ENCODE results near the gene VAV3. TPM values are rescaled to one million over a fixed set of nuclear protein-coding genes. Genes with fewer than 3 reads are reported as not detected.

Gene VAV3
- total RNA-seq, 2 experiments from 2014 or later = 2.3 to 8.3 TPM

DNA sequence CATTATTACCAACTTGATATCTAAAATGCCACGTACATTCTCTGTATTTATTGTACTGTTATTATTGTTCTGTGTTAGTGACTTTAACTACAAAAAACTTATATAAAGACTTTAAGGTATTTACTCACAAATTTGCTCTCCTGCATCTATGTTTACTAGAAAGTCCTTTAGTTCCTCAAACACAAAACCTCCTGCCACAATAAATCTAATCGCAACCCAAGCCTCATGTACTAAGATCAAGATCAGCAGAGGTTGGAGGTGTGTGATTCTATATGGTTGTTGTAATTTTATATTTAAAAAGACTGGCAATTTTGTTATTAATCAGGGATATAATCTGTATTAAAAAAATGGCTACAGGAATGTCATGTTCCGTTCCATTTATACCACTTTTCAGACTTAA lies 68.6 kb downstream of the VAV3 start:
- Histone ChIP-seq H3K27ac (ENCODE audit: low read depth, low read length, poor library complexity, severe bottlenecking) (peak overlapping the region; percentile 89), H3K36me3 (ENCODE audit: insufficient read depth, low read length) (peaks cover 8% of the 10 kb centered on the region; the same call in 1 of the 2 replicates), H4K20me1 (ENCODE audit: insufficient read depth, low read length) (no peaks in the 10 kb centered on the region), H3K4me2 (ENCODE audit: low read length) (peak overlapping the region; percentile 69), H3K4me1 (ENCODE audit: insufficient read depth, low read length, poor library complexity, severe bottlenecking) (peaks cover 74% of the 10 kb centered on the region), H2AFZ (ENCODE audit: low read length) (peak overlapping the region; percentile 87; the same call in 1 of the 2 replicates), H3K9me2 (ENCODE audit: insufficient read depth, low read length) (no peaks in the 10 kb centered on the region), H3K9me3 (ENCODE audit: low read length) (peaks cover 16% of the 10 kb centered on the region; the same call in 1 of the 2 replicates), H3K79me2 (ENCODE audit: insufficient read depth, low read depth, low read length) (no peaks in the 10 kb centered on the region), H3K4me3 (ENCODE audit: low read depth, low read length, poor library complexity, severe bottlenecking) (no peak overlapping the region)
- CTCF ChIA-PET (ENCODE audit: unreplicated experiment) = interaction anchor here (0.6 kb wide), 1 partner anchor 13 kb away, joined by 5 read pairs; no protein-coding TSS in a partner anchor
- intact Hi-C loops (cut with micrococcal nuclease; ENCODE audit: unreplicated experiment) = loop anchor here (2.0 to 5.0 kb wide), 5 partner anchors 41 to 231 kb away; no protein-coding TSS in a partner anchor
- no peak for DNase-seq (ENCODE audit: low spot score)
- POLR2A ChIA-PET = interaction anchor here (0.6 to 2.6 kb wide), 8 partner anchors 16 to 1072 kb away, joined by 3 to 10 read pairs (median 3); no protein-coding TSS in a partner anchor
- BruUV-seq (replicated peaks) = no TSS peak
- TF ChIP-seq EZH2phosphoT487 (IDR thresholded peaks at IDR 0.05; ENCODE audit: borderline replicate concordance, low read depth, low read length) = no peak
- TF ChIP-seq, protein P1, sequence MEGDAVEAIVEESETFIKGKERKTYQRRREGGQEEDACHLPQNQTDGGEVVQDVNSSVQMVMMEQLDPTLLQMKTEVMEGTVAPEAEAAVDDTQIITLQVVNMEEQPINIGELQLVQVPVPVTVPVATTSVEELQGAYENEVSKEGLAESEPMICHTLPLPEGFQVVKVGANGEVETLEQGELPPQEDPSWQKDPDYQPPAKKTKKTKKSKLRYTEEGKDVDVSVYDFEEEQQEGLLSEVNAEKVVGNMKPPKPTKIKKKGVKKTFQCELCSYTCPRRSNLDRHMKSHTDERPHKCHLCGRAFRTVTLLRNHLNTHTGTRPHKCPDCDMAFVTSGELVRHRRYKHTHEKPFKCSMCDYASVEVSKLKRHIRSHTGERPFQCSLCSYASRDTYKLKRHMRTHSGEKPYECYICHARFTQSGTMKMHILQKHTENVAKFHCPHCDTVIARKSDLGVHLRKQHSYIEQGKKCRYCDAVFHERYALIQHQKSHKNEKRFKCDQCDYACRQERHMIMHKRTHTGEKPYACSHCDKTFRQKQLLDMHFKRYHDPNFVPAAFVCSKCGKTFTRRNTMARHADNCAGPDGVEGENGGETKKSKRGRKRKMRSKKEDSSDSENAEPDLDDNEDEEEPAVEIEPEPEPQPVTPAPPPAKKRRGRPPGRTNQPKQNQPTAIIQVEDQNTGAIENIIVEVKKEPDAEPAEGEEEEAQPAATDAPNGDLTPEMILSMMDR (conservative IDR thresholded peaks at IDR 0.05; ENCODE audit: low read length) = no peak

DNA sequence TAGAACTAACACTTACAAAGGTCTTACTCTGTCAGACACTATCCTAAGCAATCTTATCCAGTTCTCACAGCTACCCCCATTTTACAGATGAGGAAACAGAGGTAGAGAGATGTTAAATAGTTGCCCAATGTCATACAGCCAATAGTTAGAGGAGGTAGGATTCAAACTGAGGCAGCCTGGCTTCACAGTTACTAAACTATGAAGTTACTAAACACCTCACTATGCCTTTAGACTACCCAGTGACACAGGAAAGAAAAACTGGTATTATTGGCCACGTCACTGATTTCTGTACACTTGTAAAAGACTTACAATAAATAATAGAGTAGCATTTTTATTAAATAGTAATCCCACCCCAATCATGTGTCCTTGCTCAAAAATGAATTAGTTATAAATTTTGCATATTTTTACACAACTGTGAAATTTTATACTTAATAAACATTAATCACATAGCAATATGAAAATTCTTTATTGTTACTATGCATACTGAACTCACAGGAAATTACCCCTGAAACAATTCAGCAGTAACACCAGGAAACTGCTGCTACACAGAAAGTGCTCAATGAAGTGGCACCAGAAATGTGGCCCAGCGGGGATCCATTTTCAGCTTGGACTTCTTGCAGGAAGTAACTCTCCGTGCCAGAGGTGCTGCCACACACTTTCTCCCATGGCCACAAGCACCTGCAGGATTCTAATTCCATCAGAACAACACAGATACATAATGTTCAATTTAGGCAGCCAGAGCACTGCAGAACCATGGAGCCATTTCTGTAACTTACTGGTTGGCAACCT lies 69.4 kb downstream of the VAV3 start:
- ChIA-PET POLR2A (interaction anchor here (0.6 to 2.6 kb wide), 11 partner anchors 13 to 1073 kb away, joined by 3 to 10 read pairs (median 3); no protein-coding TSS in a partner anchor), CTCF (ENCODE audit: unreplicated experiment) (no interaction called here)
- TF ChIP-seq, protein P1 (conservative IDR thresholded peaks at IDR 0.05; ENCODE audit: low read length) = no peak
- TF ChIP-seq EZH2phosphoT487 (IDR thresholded peaks at IDR 0.05; ENCODE audit: borderline replicate concordance, low read depth, low read length) = no peak
- H3K4me1 ChIP-seq (ENCODE audit: insufficient read depth, low read length, poor library complexity, severe bottlenecking) = peaks cover 66% of the 10 kb centered on the region
- intact Hi-C loops (cut with micrococcal nuclease; ENCODE audit: unreplicated experiment) = loop anchor here (2.0 to 5.0 kb wide), 5 partner anchors 42 to 232 kb away; no protein-coding TSS in a partner anchor
- BruUV-seq (replicated peaks) = no TSS peak
- H3K27ac ChIP-seq (ENCODE audit: low read depth, low read length, poor library complexity, severe bottlenecking) = peak overlapping the region; percentile 89
- peak overlapping the region; percentile 43 for H3K4me2 ChIP-seq (ENCODE audit: low read length)
- no peaks in the 10 kb centered on the region for H4K20me1 ChIP-seq (ENCODE audit: insufficient read depth, low read length)
- peak overlapping the region; percentile 87; the same call in 1 of the 2 replicates for H2AFZ ChIP-seq (ENCODE audit: low read length)
- H3K9me3 ChIP-seq (ENCODE audit: low read length) = peaks cover 17% of the 10 kb centered on the region; the same call in 1 of the 2 replicates
- no peaks in the 10 kb centered on the region for H3K9me2 ChIP-seq (ENCODE audit: insufficient read depth, low read length)
- peak; percentile 64 for DNase-seq (ENCODE audit: low spot score)
- H3K36me3 ChIP-seq (ENCODE audit: insufficient read depth, low read length) = peaks cover 8% of the 10 kb centered on the region; the same call in 1 of the 2 replicates
- no peak overlapping the region for H3K4me3 ChIP-seq (ENCODE audit: low read depth, low read length, poor library complexity, severe bottlenecking)
- no peaks in the 10 kb centered on the region for H3K79me2 ChIP-seq (ENCODE audit: insufficient read depth, low read depth, low read length)

Measured in OCI-LY7 (cell line).